Small intestine (tissue), 7 donors: ENCODE measurements around the gene FBXL13. TPM values are rescaled to one million over a fixed set of nuclear protein-coding genes. Genes with fewer than 3 reads are reported as not detected.

ENCODE experiments used
- DNase-seq, 2 donors: peaks; one replicate each; pipeline versions ENCODE4 v3.0.0 to v3.0.0-alpha.2; 2013
- FAIRE-seq: peaks from 2 replicates; lab custom pipeline; 2012; peaks lifted over from hg19 to GRCh38; lab: Jason Lieb, UNC
- H3K27ac ChIP-seq, 3 donors: one replicate each; pipeline ENCODE4 v1.5.1; 2013; ENCODE audit warnings: low read length in 2 of 3, mild to moderate bottlenecking in 2 of 3, control low read depth in 1 of 3, inconsistent platforms in 1 of 3, low read depth in 1 of 3, moderate library complexity in 1 of 3
- H3K27me3 ChIP-seq, 3 donors: one replicate each; pipeline ENCODE4 v1.6.1; 2013; ENCODE audit warnings: low read length in 3 of 3, inconsistent platforms in 1 of 3; ENCODE audit not compliant: control insufficient read depth in 3 of 3, insufficient read depth in 3 of 3
- H3K36me3 ChIP-seq, 3 donors: one replicate each; pipeline ENCODE4 v1.6.1; 2013; ENCODE audit warnings: low read length in 3 of 3, inconsistent platforms in 1 of 3, low read depth in 1 of 3, mild to moderate bottlenecking in 1 of 3, moderate library complexity in 1 of 3; ENCODE audit not compliant: control insufficient read depth in 3 of 3, insufficient read depth in 2 of 3
- H3K4me1 ChIP-seq, 3 donors: one replicate each; pipeline ENCODE4 v1.6.1; 2013; ENCODE audit warnings: low read length in 2 of 3, inconsistent platforms in 1 of 3, low read depth in 1 of 3, mild to moderate bottlenecking in 1 of 3, moderate library complexity in 1 of 3; ENCODE audit not compliant: control insufficient read depth in 3 of 3, insufficient read depth in 2 of 3
- H3K4me3 ChIP-seq, 3 donors: one replicate each; pipeline ENCODE4 v1.5.1; 2013; ENCODE audit warnings: low read length in 3 of 3, control low read depth in 1 of 3, inconsistent platforms in 1 of 3, low read depth in 1 of 3, mild to moderate bottlenecking in 1 of 3, moderate library complexity in 1 of 3
- H3K9me3 ChIP-seq, 2 donors: one replicate each; pipeline ENCODE4 v1.6.1; 2013; ENCODE audit warnings: low read depth in 1 of 2, low read length in 1 of 2; ENCODE audit not compliant: control insufficient read depth in 2 of 2, insufficient read depth in 1 of 2
- WGBS, 3 donors: extraction: QIAGEN DNeasy Blood & Tissue Kit; methylation state at CpG; one replicate each; pipeline ENCODE4 v1.1.7; 2013; 5-methylcytosine and 5-hydroxymethylcytosine counted together
- polyA plus RNA-seq, 4 donors: library from polyadenylated mRNA; stranded (reverse) in 3 of 4; unstranded in 1 of 4; fragments of 200-250 nt in 3 of 4; fragments of 120-200 nt in 1 of 4; gene quantifications; one replicate each; pipeline versions ENCODE4 v1.2.1 to v1.2.3, GENCODE V29; 2013
- donor health status: healthy with polysubstance abuse.
- donor health status: control.
- donor health status: control.
- donor health status: Bipolar disorder and iron deficiency.
- donor health status: healthy.

The FBXL13 gene
- polyA plus RNA-seq, 4 donors, result 0.10 to 0.38 TPM; not detected in 2

DNA sequence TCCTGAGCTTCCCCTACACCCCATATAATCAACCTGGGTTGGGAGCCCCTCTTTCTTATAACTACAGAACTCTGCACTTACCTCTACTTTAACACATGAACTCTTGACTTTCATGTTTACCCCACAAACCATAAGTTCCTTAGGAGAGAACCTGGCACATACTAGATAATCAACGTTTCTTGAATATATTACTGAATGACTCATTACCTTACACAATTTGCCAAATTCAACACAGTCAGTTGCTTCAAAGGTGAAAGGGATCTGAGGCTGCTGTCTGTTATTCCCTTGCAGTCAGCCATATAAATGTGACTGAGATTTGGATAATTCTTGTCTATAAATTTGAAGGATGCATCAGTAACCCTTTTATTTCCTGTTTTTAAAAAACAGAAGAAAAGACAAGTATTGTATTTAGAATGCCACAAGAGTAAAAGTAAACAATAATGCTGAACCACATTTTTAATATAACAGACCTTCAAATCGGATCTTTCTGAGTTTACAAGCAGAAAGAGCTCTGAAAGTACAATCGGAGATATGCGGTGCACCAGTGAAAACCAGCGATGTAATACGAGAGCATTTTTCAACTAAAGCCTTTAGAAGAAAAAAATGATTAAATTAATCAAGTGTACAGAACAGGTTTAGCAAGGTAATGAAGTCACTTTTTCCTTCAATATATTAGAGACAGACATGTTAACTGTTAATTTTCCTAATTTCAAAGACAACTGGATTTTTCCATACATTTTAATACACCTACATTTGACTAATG lies 191.3 kb downstream of the FBXL13 start:
- Histone ChIP-seq H3K27ac (no peak overlapping the region), H3K4me3 (no peak overlapping the region), H3K4me1 (no peaks in the 10 kb centered on the region), H3K36me3 (no peaks in the 10 kb centered on the region), H3K9me3 (peaks cover 0 to 5% of the 10 kb centered on the region in 2 donors), H3K27me3 (no peaks in the 10 kb centered on the region)
- no peak for DNase-seq
- no peak for FAIRE-seq
- WGBS, 3 donors, result 72 to 76% (median 73%) methylated on average over 6 of the region's 6 CpGs

DNA sequence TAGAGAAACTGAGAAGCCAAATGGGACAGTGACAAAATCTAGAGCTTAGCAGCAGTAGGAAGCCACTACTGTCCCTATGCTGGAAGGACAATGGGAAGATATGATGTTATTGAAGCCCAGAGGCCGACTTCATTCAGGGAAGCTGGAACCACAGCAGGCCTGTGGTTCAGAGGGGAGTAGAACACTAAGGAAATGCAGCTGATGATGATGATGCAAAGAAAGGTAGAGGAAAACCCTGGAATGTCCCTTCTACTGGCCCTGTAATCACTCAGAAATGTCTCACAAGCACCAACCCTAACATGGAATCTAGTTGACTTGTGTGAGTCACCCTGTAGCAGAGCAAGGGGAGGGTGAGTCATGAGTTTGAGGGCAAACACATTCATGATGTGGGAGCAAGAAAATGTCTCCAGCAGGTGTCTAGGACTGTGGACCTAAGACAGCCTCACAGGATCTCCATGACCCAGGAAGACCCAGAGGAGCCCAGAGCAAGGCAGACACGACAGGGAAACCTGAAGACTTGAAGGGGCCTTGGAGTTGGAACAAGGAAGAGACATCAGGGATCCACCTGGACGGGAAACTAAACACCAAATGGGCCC lies 198.8 kb downstream of the FBXL13 start:
- Histone ChIP-seq H3K4me3 (no peak overlapping the region), H3K9me3 (no peaks in the 10 kb centered on the region), H3K36me3 (no peaks in the 10 kb centered on the region), H3K27me3 (no peaks in the 10 kb centered on the region), H3K4me1 (no peaks in the 10 kb centered on the region), H3K27ac (no peak overlapping the region)
- FAIRE-seq (no peak), DNase-seq (peak in 1 of 2 donors; percentile 3)
- 91 to 98% (median 93%) methylated on average over 3 of the region's 3 CpGs for WGBS, 3 donors

DNA sequence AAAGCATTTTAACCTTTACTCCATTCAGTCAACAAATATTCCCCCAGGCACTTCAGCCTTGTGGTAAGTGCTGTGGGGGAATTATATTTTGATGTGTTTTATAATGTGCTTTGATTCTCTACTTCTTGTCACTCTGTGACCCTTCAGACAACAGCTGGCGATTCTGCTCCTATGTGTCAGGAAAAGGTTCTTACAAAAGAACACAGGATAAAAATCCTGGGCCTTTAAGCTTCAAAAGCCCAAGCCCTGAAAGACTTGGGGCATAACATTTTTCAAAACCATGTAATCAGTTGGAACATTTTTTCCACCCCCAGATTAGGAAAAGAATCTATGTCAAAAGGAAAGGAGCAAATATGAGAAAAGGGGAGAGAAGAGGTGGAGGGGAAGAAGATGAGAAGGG lies 199.6 kb downstream of the FBXL13 start:
- 86 to 90% (median 86%) methylated on average over 1 of the region's 1 CpG for WGBS, 3 donors
- DNase-seq, result no peak

DNA sequence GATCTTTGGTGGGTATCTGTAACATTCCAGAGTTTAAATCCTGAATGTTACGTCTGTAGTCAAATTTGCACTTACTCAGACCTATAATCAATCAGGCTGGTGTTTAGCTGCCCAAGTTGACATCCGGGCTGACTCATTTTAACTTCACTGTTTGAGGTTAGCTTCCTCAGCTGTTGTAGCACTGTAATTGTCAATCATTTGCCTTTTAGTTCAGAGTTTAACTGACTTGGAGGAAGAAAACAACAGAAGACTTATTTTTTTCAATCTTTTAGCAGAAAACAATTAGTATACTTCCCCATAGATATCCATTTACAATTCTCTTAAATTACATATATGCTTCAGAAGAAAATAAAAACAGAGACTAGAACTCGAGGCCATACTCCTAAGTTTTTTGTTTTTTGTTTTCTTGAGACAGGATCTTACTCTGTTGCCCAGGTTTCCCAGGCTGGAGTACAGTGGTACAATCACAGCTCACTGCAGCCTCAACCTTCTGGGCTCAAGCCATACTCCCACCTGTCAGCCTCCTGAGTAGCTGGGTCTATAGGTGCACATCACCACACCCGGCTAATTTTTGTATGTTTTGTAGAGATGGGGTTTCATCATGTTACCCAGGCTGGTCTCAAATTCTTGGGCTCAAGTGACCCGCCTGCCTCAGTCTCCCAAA lies 200.3 kb downstream of the FBXL13 start:
- WGBS, 3 donors, result 82 to 84% (median 83%) methylated on average over 5 of the region's 5 CpGs
- H3K4me1 ChIP-seq, result no peaks in the 10 kb centered on the region
- FAIRE-seq, result no peak
- H3K4me3 ChIP-seq, result no peak overlapping the region
- H3K36me3 ChIP-seq, result no peaks in the 10 kb centered on the region
- H3K27ac ChIP-seq, result no peak overlapping the region
- no peaks in the 10 kb centered on the region for H3K9me3 ChIP-seq
- H3K27me3 ChIP-seq, result no peaks in the 10 kb centered on the region
- DNase-seq, result no peak

More for the DNA sequence above, 199.6 kb downstream of the FBXL13 start:
- Histone ChIP-seq H3K27ac (no peak overlapping the region), H3K4me3 (no peak overlapping the region), H3K9me3 (no peaks in the 10 kb centered on the region), H3K4me1 (no peaks in the 10 kb centered on the region), H3K27me3 (no peaks in the 10 kb centered on the region), H3K36me3 (no peaks in the 10 kb centered on the region)
- no peak for FAIRE-seq

DNA sequence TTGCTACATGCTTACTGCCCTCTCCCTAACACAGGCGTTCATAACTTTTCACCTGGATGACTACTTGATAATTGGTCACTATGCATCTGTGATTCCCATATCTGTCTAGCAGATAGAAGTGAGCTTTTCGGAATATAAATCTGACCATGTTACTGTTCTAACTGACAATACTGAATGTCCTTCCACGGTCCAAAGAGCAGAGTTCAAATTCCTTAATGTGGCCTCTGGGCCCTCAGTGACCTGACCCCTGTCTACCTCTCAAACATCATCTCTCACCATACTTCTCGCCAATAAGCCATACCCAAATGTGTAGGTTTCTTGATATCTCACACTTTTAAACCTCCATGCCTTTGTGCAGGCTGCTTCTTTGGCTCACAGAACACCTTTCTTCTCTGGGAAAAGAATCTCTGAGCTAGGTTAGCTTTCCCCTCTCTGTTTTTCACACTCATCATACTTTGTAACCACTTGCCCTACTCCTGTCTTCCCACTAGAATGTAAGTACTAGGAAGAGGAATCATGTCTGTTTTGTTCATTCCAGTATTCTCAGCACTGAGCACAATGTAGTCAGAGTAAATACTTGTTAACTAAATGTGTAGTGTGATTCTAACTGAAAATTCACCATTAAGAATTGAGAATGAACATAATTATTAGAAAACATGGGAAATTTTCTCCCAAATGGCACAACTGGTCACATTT lies 201.0 kb downstream of the FBXL13 start:
- no peaks in the 10 kb centered on the region for H3K27me3 ChIP-seq
- no peaks in the 10 kb centered on the region for H3K36me3 ChIP-seq
- H3K4me1 ChIP-seq, result no peaks in the 10 kb centered on the region
- WGBS, 3 donors, result 81 to 91% (median 84%) methylated on average over 4 of the region's 4 CpGs
- no peak for FAIRE-seq
- no peak overlapping the region for H3K4me3 ChIP-seq
- no peaks in the 10 kb centered on the region for H3K9me3 ChIP-seq
- H3K27ac ChIP-seq, result no peak overlapping the region
- DNase-seq, result no peak

DNA sequence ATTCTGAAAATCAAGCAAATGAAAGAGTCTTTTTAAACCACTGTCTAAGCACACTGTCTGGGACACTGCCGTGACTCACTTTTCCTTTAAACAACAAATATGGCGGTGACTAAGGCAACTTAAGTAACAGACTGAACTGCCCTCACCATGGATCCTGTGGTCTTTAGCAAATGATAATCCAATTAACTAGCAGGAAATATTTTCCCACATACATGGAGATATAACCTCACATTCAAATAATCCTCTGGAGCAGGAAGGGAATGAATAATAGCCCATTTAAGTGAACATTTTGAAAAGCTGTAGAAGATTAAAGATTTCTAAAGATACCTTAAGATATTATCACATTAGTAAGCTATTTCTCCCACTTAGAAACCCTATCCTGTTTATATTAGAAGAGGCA lies 202.1 kb downstream of the FBXL13 start:
- DNase-seq, result no peak
- Histone ChIP-seq H3K4me1 (no peaks in the 10 kb centered on the region), H3K27ac (no peak overlapping the region), H3K9me3 (no peaks in the 10 kb centered on the region), H3K27me3 (no peaks in the 10 kb centered on the region), H3K36me3 (no peaks in the 10 kb centered on the region), H3K4me3 (no peak overlapping the region)
- FAIRE-seq, result no peak
- WGBS, 3 donors, result 94 to 98% (median 96%) methylated on average over 2 of the region's 2 CpGs

DNA sequence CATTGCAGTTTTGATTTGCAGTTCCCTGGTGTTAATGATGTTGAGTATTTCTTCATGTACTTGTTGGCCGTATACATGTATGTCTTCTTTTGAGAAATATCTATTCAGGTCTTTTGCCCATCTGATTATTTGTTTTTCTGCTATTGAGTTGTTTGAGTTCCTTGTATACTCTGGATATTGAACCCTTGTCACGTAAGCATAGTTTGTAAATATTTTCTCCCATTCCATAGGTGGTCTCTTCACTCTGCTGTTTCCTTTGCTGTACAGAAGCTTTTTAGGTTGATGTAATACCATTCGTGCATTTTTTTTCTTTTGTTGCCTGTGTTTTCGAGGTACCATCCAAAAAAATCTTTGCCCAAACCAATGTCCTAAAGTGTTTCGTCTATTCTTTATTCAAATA lies 205.4 kb downstream of the FBXL13 start:
- FAIRE-seq (no peak), DNase-seq (no peak)
- Histone ChIP-seq H3K27me3 (no peaks in the 10 kb centered on the region), H3K9me3 (no peaks in the 10 kb centered on the region), H3K4me3 (no peak overlapping the region), H3K36me3 (no peaks in the 10 kb centered on the region), H3K4me1 (no peaks in the 10 kb centered on the region), H3K27ac (no peak overlapping the region)
- WGBS, 3 donors, result 83 to 95% (median 92%) methylated on average over 5 of the region's 5 CpGs

DNA sequence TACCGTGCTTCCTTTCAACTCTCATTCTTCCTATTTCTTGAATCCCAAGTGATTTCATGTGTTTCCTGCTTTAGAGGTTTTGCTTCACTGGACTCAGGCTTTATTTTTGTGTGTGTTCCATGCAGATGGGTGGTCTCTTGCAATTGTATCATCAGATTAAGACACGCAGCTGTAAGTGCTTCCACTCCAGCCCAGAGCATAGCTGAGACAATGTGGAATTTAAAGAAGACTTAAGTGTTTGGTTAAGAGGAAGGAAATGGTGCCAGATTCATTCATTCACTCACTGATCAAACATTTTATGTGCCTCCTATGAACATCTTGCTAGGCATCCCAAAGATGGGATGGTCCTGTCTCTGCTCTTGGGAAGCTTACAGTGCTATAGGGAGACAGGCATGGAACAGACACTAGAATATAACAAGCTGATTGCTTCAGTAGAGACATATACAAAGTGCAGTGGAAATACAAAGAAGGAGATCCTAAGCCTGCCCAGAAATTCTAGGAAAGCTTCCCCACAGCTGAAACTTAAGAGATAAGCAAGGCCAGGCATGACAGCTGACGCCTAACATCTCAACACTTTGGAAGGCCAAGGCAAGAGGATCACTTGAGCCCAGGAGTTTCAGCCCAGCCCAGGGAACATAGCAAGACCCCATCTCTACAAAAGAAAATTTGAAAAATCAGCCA lies 207.9 kb downstream of the FBXL13 start:
- no peaks in the 10 kb centered on the region for H3K27me3 ChIP-seq
- 66 to 87% (median 85%) methylated on average over 3 of the region's 3 CpGs for WGBS, 3 donors
- no peaks in the 10 kb centered on the region for H3K36me3 ChIP-seq
- no peaks in the 10 kb centered on the region for H3K4me1 ChIP-seq
- H3K27ac ChIP-seq, result no peak overlapping the region
- no peaks in the 10 kb centered on the region for H3K9me3 ChIP-seq
- no peak for DNase-seq
- H3K4me3 ChIP-seq, result no peak overlapping the region
- FAIRE-seq, result no peak
